GM13976 (cell line): ENCODE measurements around the gene PRDX1.

Source experiments
- DNase-seq: peaks from one replicate; pipeline ENCODE4 v3.0.0; 2012; ENCODE audit warnings: low spot score
- CTCF ChIP-seq: IDR thresholded peaks from 2 replicates; pipeline ENCODE4 v1.5.1; 2012; ENCODE audit warnings: borderline replicate concordance, mild to moderate bottlenecking; ENCODE audit not compliant: insufficient read depth; ENCODE audit errors: extremely low read depth, missing control alignments, control extremely low read depth
- in situ Hi-C: fragments of 300-500 bp; cut with MboI; formaldehyde crosslinking; loops from one replicate; pipeline ENCODE4 v1.12.0; 2022; ENCODE audit warnings: low sequenced_read_pairs, mixed read lengths, inconsistent platforms; ENCODE audit not compliant: unreplicated experiment

The PRDX1 gene

GRCh38 chr1:45566722-45567121 lies 45.0 kb upstream of the PRDX1 start:
- no peak for TF ChIP-seq CTCF
- in situ Hi-C loops: loop anchor here (10.0 kb wide), 1 partner anchor 62 kb away; the partner anchor contains the start of genes CCDC163 and MMACHC

DNA sequence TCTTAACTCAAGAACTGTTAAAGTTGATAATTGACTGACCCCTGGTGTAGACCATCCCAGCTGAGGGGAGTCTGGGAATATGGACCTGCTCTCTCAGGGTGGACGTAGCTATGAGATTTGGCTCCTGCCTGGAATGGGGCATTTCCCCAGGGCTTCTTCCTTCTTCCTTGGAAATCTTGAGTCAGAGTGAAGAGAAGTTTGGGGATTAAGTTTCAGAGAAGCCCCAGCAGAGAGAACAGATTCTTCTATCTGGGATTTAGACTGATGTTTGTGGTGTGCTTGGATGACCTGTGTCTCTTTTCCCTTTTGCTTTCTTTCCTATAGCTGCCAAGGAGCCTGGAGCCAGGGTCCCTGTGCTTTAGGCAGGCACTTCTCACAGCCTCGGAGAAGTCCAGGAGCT lies 42.2 kb upstream of the PRDX1 start:
- DNase-seq: no peak
- in situ Hi-C loops: loop anchor here (10.0 kb wide), 1 partner anchor 59 kb away; the partner anchor contains the start of genes CCDC163 and MMACHC
- no peak for TF ChIP-seq CTCF

More at GRCh38 chr1:45566722-45567121, 45.0 kb upstream of the PRDX1 start:
- DNase-seq: no peak

- no peak for TF ChIP-seq CTCF
- no peak for DNase-seq
- in situ Hi-C loops: no loop called here
Observed at GRCh38 chr1:45557422-45557944, 35.8 kb upstream of the PRDX1 start.

DNA sequence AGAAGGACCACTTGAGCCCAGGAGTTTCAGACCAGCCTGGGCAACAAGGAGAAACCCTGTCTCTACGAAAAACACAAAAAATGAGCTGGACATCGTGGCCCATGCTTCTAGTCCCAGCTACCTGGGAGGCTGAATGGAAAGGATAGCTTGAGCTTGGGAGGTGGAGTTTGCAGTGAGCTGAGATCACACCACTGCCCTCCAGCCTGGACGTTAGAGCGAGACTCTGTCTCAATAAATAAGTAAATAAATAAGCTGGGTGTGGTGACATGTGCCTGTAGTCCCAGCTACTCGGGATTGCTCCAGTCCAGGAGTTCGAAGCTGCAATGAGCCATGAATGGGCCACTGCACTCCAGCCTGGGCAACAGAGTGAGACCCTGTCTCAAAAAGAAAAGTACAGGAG lies 32.5 kb upstream of the PRDX1 start:
- no peak for TF ChIP-seq CTCF
- in situ Hi-C loops: no loop called here
- no peak for DNase-seq

GRCh38 chr1:45552331-45552730 lies 30.6 kb upstream of the PRDX1 start:
- no peak for TF ChIP-seq CTCF
- in situ Hi-C loops: no loop called here
- DNase-seq: no peak

DNA sequence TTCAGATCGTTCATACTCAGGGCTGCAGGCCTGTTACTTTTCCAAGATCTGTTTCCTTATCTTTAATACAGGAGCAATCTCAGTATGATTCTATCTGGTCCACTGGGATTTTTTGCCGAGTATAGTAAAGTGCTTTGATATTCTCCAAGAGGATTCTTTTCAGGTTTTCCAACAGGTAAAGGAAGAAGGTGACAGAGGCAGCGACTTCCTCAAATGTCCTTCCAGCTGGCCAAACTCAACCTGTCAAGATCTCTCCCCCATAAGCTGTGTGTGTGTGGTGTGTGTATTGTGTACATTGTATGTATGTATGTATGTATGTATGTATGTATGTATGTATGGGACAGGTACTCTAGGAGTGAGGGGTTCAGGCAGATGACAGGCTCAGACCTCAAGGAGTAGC lies 30.0 kb upstream of the PRDX1 start:
- DNase-seq: no peak
- no peak for TF ChIP-seq CTCF
- in situ Hi-C loops: no loop called here
